Tibial nerve (tissue), 4 donors: ENCODE data around the gene CDH22.

Experiments
- CTCF ChIP-seq, 5 experiments: fragments of 200-600 bp in 3 of 5; fragments of 450-650 bp in 2 of 5; sonication (generic) in 3 of 5; IDR thresholded peaks; one replicate each; pipeline ENCODE4 v1.5.1; 2016 to 2019; ENCODE audit warnings: antibody characterized with exemption in 5 of 5, mild to moderate bottlenecking in 3 of 5, moderate library complexity in 2 of 5
- EP300 ChIP-seq, 2 donors: sonication (generic); formaldehyde crosslinking; IDR thresholded peaks; one replicate each; pipeline ENCODE4 v1.6.1; 2017; ENCODE audit warnings: antibody characterized with exemption in 2 of 2, mild to moderate bottlenecking in 1 of 2
- POLR2A ChIP-seq, 2 donors: fragments of 450-650 bp; IDR thresholded peaks; one replicate each; pipeline ENCODE4 v1.6.1; 2017; ENCODE audit warnings: antibody characterized with exemption in 2 of 2, mild to moderate bottlenecking in 2 of 2, moderate library complexity in 2 of 2

GRCh38 chr20:46255440-46256104 is 52.7 kb downstream of the CDH22 start:
- TF ChIP-seq CTCF (IDR thresholded peaks at IDR 0.05) (no peak), POLR2A (IDR thresholded peaks at IDR 0.05) (no peak), EP300 (IDR thresholded peaks at IDR 0.05) (no peak)
